Activated CD8-positive, alpha-beta memory T cell treated with anti-CD3 and anti-CD28 coated beads, Interleukin-2, amount 10 ng/mL, durations not matched to agents 7 days and 5 days (primary cell): ENCODE measurements around the gene GALM. TPM values are rescaled to one million over a fixed set of nuclear protein-coding genes. Genes with fewer than 3 reads are reported as not detected.

ENCODE experiments used
- ATAC-seq: fragments of 150-1000 bp; cut with Tn5 transposase; one replicate; pipeline ENCODE4 v1.10.0; 2021; ENCODE audit warnings: moderate library complexity
- CTCF ChIA-PET: fragments of 350-600 bp; sonication (Branson Sonifier 250); formaldehyde crosslinking; loops from one replicate; lab custom pipeline; 2021; ENCODE audit warnings: antibody characterized with exemption; lab: Charles Lee
- DNase-seq: peaks from one replicate; pipeline ENCODE4 v3.0.0-alpha.2; 2020
- H3K27ac Mint-ChIP-seq: one replicate; pipeline ENCODE4 v1.8.0; 2021; ENCODE audit warnings: mild to moderate bottlenecking, mixed read lengths
- H3K27me3 Mint-ChIP-seq: one replicate; pipeline ENCODE4 v1.8.0; 2021; ENCODE audit warnings: mixed read lengths
- H3K36me3 Mint-ChIP-seq: one replicate; pipeline ENCODE4 v1.8.0; 2021; ENCODE audit warnings: mild to moderate bottlenecking, mixed read lengths
- H3K4me1 Mint-ChIP-seq: one replicate; pipeline ENCODE4 v1.8.0; 2021; ENCODE audit warnings: mixed read lengths
- H3K4me3 Mint-ChIP-seq: one replicate; pipeline ENCODE4 v1.8.0; 2021; ENCODE audit warnings: mild to moderate bottlenecking, moderate library complexity, mixed read lengths
- H3K9me3 Mint-ChIP-seq: one replicate; pipeline ENCODE4 v1.8.0; 2022; ENCODE audit warnings: low read depth, mixed read lengths
- total RNA-seq, 2 experiments: library from RNA; stranded (reverse); gene quantifications; one replicate each; pipeline ENCODE4 v1.2.3, GENCODE V29; 2021

GALM gene
- total RNA-seq, 2 experiments from 2014 or later, result 67.1 to 86.0 TPM

DNA sequence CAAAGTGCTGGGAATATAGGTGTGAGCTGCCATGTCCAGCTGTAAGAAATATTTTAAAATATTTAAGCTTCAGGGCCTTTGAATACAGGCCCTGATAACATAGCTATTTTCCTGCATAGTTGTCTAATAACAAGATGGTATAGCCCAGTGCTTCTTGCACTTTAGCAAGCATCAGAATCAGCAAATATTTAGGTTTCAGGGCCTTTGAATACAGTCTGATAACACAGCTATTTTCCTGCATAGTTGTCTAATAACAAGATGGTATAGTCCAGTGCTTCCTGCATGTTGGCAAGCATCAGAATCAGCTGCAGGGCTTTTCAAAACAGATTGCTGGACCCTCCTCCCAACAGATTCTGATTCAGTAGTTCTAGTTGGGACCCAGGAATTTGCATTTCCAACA is 117.7 kb downstream of the GALM start:
- ATAC-seq, result no peak

More for the DNA sequence above, 117.7 kb downstream of the GALM start:
- CTCF ChIA-PET, result interaction anchor here (0.7 to 1.0 kb wide), 3 partner anchors 49 to 763 kb away, joined by 3 read pairs; no protein-coding TSS in a partner anchor
- H3K4me3 Mint-ChIP-seq, result no peak overlapping the region
- H3K36me3 Mint-ChIP-seq, result peaks cover 8% of the 10 kb centered on the region
- no peaks in the 10 kb centered on the region for H3K9me3 Mint-ChIP-seq
- no peak for DNase-seq
- H3K27ac Mint-ChIP-seq, result no peak overlapping the region
- no peaks in the 10 kb centered on the region for H3K27me3 Mint-ChIP-seq
- H3K4me1 Mint-ChIP-seq, result peaks cover 7% of the 10 kb centered on the region

Other genes starting within 250 kb of the GALM start
- 100 to 1,000 TPM in 1 of 2 experiments, 10 to 100 TPM in 1; 88.8 to 106 TPM for gene HNRNPLL, start 63.2 kb upstream of the GALM start, total RNA-seq
- gene SRSF7, start 85.2 kb downstream of the GALM start, total RNA-seq, result 100 to 1,000 TPM; 362 to 378 TPM
- 10 to 100 TPM; 17.8 to 30.8 TPM for gene GEMIN6, start 112.1 kb downstream of the GALM start, total RNA-seq
- gene DHX57, start 209.8 kb downstream of the GALM start, total RNA-seq, result 10 to 100 TPM; 15.3 to 18.2 TPM
- gene MORN2, start 209.9 kb downstream of the GALM start, total RNA-seq, result 1 to 10 TPM in 1 of 2 experiments, under 1 TPM in 1; 0.96 to 3.8 TPM
- gene ARHGEF33, start 223.8 kb downstream of the GALM start, total RNA-seq, result 1 to 10 TPM in 1 of 2 experiments, under 1 TPM in 1; 0.59 to 1.0 TPM